Muscle of leg (tissue), 11 donors: ENCODE data around the gene MUC4. TPM values are rescaled to one million over a fixed set of nuclear protein-coding genes. Genes with fewer than 3 reads are reported as not detected.
"Not testable (repeated sequence)": the region's sequence is repeated elsewhere in the genome, so short reads cannot be mapped to it uniquely, and the experiment has no call there.

Experiments used
- DNase-seq: peaks from one replicate; pipeline ENCODE4 v3.0.0; 2013
- H3K27ac ChIP-seq: one replicate; pipeline ENCODE4 v1.5.1; 2013; ENCODE audit warnings: mild to moderate bottlenecking, low read length, control low read depth
- H3K27me3 ChIP-seq: one replicate; pipeline ENCODE4 v1.6.1; 2013; ENCODE audit warnings: low read length; ENCODE audit not compliant: control insufficient read depth, insufficient read depth
- H3K36me3 ChIP-seq: one replicate; pipeline ENCODE4 v1.6.1; 2013; ENCODE audit warnings: low read length; ENCODE audit not compliant: control insufficient read depth, insufficient read depth
- H3K4me1 ChIP-seq: one replicate; pipeline ENCODE4 v1.6.1; 2013; ENCODE audit warnings: low read length; ENCODE audit not compliant: control insufficient read depth, insufficient read depth
- H3K4me3 ChIP-seq: one replicate; pipeline ENCODE4 v1.5.1; 2013; ENCODE audit warnings: low read length, control low read depth
- H3K9me3 ChIP-seq: replicated peaks from 2 replicates; pipeline ENCODE4 v1.6.1; 2013; ENCODE audit warnings: low read depth, low read length; ENCODE audit not compliant: control insufficient read depth
- whole genome bisulfite sequencing: methylation state at CpG from one replicate; pipeline ENCODE4 v1.1.5; 2013; ENCODE audit warnings: missing lambda C conversion rate; ENCODE audit not compliant: insufficient coverage; 5-methylcytosine and 5-hydroxymethylcytosine counted together
- polyA plus RNA-seq, 8 donors: library from polyadenylated mRNA; unstranded; fragments of 120-200 nt; gene quantifications; one replicate each; pipeline versions ENCODE4 v1.2.1 to v1.2.3, GENCODE V29; 2013; ENCODE audit warnings: inconsistent platforms in 1 of 8, low replicate concordance in 1 of 8; ENCODE audit not compliant: insufficient read length in 8 of 8, insufficient read depth in 1 of 8
- total RNA-seq: library from RNA; stranded (reverse); fragments of 120-200 nt; gene quantifications from one replicate; pipeline ENCODE4 v1.2.4, GENCODE V29; 2013

MUC4 gene
- total and polyA plus RNA-seq, 9 donors = 0.18 to 1.1 (median 0.59) TPM

DNA sequence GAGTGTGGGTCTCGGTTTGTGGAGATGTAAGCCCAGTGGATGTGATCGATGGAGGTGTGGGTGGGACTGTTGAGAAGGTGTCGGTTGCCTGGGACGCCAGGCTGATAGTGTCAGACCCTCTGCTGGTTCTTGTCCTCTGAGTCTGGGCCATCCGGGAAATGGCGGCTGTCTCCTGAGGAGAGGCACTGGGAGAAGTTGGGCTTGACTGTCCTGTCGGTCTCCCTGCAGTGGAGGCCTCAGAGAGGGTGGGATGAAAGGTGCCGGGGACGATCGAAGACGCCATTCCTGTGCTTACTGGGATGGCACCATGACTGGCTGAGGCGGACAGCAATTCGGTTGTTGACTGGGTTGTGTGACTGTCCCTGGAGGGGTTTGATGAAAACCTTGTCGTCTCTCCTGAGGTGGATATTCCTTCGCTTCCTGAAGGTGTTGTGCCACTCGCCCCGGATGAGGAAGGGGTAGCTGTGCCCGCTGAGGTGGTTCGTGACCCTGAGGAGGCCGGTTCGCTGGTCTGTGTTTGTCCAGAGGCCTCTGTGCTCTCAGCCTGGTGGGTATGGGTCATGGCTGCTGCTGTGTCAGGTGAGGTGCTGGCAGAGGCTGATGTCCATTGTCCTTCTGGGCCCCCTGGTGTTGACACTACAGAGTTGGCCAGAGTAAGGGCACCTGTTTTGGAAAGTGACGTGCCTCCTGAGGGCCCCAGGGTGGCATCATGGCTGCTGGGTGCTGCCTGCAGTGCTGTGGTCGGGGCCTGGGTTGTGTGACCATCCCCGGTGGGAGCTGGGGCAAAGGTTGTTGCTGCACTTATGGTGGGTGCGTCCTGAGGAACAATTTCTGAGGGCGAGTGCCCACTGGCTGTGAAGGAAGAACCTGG lies 22.8 kb downstream of the MUC4 start:
- H3K27me3 ChIP-seq = no peaks in the 10 kb centered on the region
- H3K4me1 ChIP-seq = no peaks in the 10 kb centered on the region
- DNase-seq = no peak
- no peaks in the 10 kb centered on the region for H3K36me3 ChIP-seq
- no peak overlapping the region for H3K4me3 ChIP-seq
- WGBS = 89% methylated on average over 22 of the region's 26 CpGs
- H3K27ac ChIP-seq = no peak overlapping the region
- peaks cover 2% of the 10 kb centered on the region for H3K9me3 ChIP-seq

- DNase-seq, H3K27me3 ChIP-seq, H3K4me1 ChIP-seq: not testable (repeated sequence)
Measured at GRCh38 chr3:195785781-195786405, 25.8 kb downstream of the MUC4 start.

GRCh38 chr3:195784031-195784430 lies 27.7 kb downstream of the MUC4 start:
- not testable (repeated sequence) for H3K27me3 ChIP-seq, H3K9me3 ChIP-seq, H3K4me3 ChIP-seq, H3K27ac ChIP-seq, H3K36me3 ChIP-seq, H3K4me1 ChIP-seq, DNase-seq
- WGBS = 92% methylated on average over 14 of the region's 14 CpGs

More at GRCh38 chr3:195785781-195786405, 25.8 kb downstream of the MUC4 start:
- not testable (repeated sequence) for H3K9me3 ChIP-seq, H3K27ac ChIP-seq, H3K36me3 ChIP-seq, H3K4me3 ChIP-seq
- 91% methylated on average over 21 of the region's 21 CpGs for WGBS

DNA sequence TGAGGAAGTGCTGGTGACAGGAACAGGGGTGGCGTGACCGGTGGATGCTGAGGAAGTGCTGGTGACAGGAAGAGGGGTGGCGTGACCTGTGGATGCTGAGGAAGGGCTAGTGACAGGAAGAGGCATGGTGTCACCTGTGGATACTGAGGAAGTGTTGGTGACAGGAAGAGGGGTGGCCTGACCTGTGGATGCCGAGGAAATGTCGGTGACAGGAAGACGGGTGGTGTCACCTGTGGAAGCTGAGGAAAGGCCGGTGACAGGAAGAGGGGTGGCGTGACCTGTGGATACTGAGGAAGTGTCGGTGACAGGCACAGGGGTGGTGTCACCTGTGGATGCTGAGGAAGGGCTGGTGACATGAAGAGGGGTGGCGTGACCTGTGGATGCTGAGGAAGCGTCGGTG lies 30.5 kb downstream of the MUC4 start:
- H3K4me3 ChIP-seq, H3K36me3 ChIP-seq, DNase-seq, H3K27me3 ChIP-seq, H3K27ac ChIP-seq, H3K4me1 ChIP-seq, H3K9me3 ChIP-seq: not testable (repeated sequence)
- 89% methylated on average over 9 of the region's 12 CpGs for WGBS

- Histone ChIP-seq H3K27me3 (no peaks in the 10 kb centered on the region), H3K4me3 (no peak overlapping the region), H3K36me3 (no peaks in the 10 kb centered on the region), H3K27ac (no peak overlapping the region), H3K4me1 (no peaks in the 10 kb centered on the region), H3K9me3 (no peaks in the 10 kb centered on the region)
- DNase-seq = no peak
- 92% methylated on average over 7 of the region's 11 CpGs for WGBS
Measured at GRCh38 chr3:195777975-195778374, 33.8 kb downstream of the MUC4 start.

- 25% methylated on average over 13 of the region's 13 CpGs for WGBS
Measured at GRCh38 chr3:195774917-195775316, 36.8 kb downstream of the MUC4 start.

GRCh38 chr3:195773956-195774537 lies 37.7 kb downstream of the MUC4 start:
- no peaks in the 10 kb centered on the region for H3K9me3 ChIP-seq
- H3K4me3 ChIP-seq = no peak overlapping the region
- no peak for DNase-seq
- H3K4me1 ChIP-seq = no peaks in the 10 kb centered on the region
- H3K27ac ChIP-seq = no peak overlapping the region
- no peaks in the 10 kb centered on the region for H3K27me3 ChIP-seq
- no peaks in the 10 kb centered on the region for H3K36me3 ChIP-seq
- 78% methylated on average over 22 of the region's 23 CpGs for WGBS

More at GRCh38 chr3:195774917-195775316, 36.8 kb downstream of the MUC4 start:
- H3K4me3 ChIP-seq = no peak overlapping the region
- H3K36me3 ChIP-seq = no peaks in the 10 kb centered on the region
- no peaks in the 10 kb centered on the region for H3K9me3 ChIP-seq
- H3K4me1 ChIP-seq = no peaks in the 10 kb centered on the region
- no peak overlapping the region for H3K27ac ChIP-seq
- no peaks in the 10 kb centered on the region for H3K27me3 ChIP-seq
- peak; percentile 82 for DNase-seq

DNA sequence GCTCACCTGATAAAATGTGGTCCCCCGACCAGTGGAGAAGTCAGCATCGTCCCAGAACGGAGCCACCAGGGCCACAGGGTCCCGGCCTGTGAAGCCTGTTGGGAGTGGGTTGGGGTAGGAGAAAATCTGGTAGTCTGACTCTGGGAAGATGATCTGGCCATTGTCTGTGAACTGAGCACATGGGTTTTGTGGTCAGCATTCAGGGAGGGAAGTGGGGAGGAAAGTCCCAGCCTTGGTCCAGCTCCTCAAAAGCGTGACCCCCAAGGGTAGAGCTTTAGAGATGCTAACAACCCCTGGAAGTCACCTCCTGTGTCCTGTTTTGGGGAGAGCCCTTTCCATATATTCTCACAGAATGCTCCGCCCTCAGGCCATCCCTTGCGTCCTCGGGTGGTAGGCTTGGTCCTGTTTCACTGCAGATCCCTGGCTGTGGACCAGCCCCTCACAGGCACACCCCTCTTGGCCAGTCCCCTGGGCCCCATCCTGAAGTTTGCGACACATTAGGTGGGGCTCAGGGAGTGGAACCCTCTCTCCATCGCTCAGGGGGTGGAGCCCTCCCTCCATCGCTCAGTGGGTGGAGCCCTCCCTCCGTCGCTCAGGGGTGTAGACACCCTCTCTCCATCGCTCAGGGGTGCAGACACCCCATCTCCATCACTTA lies 40.0 kb downstream of the MUC4 start:
- WGBS = 73% methylated on average over 8 of the region's 14 CpGs
- H3K27ac ChIP-seq = no peak overlapping the region
- no peaks in the 10 kb centered on the region for H3K9me3 ChIP-seq
- no peaks in the 10 kb centered on the region for H3K36me3 ChIP-seq
- H3K4me1 ChIP-seq = no peaks in the 10 kb centered on the region
- DNase-seq = no peak
- no peak overlapping the region for H3K4me3 ChIP-seq
- H3K27me3 ChIP-seq = no peaks in the 10 kb centered on the region

DNA sequence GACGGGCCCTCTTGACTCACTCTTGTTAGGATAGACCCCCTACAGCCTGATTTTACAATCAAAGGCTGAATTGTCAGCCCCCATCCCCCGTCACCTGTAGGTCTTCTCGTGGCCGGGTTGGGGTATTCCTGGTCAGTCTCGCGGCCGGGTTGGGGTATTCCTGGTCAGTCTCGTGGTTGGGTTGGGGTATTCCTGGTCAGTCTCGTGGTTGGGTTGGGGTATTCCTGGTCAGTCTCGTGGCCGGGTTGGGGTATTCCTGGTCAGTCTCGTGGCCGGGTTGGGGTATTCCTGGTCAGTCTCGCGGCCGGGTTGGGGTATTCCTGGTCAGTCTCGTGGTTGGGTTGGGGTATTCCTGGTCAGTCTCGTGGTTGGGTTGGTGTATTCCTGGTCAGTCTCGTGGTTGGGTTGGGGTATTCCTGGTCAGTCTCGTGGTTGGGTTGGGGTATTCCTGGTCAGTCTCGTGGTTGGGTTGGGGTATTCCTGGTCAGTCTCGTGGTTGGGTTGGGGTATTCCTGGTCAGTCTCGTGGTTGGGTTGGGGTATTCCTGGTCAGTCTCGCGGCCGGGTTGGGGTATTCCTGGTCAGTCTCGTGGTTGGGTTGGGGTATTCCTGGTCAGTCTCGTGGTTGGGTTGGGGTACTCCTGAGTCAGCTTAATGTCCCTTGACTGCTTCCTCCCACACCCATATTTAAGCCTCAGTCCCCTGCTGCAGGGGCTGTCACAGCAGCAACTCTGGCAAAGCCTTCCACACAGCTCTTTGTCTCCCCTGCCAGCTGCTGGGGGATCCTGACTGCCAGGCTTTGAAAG lies 40.7 kb downstream of the MUC4 start:
- not testable (repeated sequence) for H3K36me3 ChIP-seq, H3K27ac ChIP-seq, DNase-seq, H3K9me3 ChIP-seq, H3K27me3 ChIP-seq, H3K4me1 ChIP-seq, H3K4me3 ChIP-seq
- WGBS = 100% methylated on average over 2 of the region's 28 CpGs
